Neural progenitor cell (in vitro differentiated cells): ENCODE data around the gene IL1RAPL1. TPM values are rescaled to one million over a fixed set of nuclear protein-coding genes. Genes with fewer than 3 reads are reported as not detected.

ENCODE experiments used
- DNase-seq: peaks from one replicate; pipeline ENCODE4 v3.0.0-alpha.2; 2016; ENCODE audit warnings: low spot score
- H2AFZ ChIP-seq: fragments of 200-600 bp; sonication (generic); replicated peaks from 2 replicates; pipeline ENCODE4 v1.6.1; 2016; ENCODE audit warnings: antibody characterized with exemption
- H3F3A ChIP-seq: fragments of 200-600 bp; sonication (generic); 2 replicates; pipeline ENCODE4 v1.6.1; 2016; ENCODE audit warnings: antibody characterized with exemption, low read depth
- H3K27ac ChIP-seq: fragments of 200-600 bp; sonication (generic); 2 replicates; pipeline ENCODE4 v1.5.1; 2016; ENCODE audit warnings: mild to moderate bottlenecking
- H3K27me3 ChIP-seq: fragments of 200-600 bp; sonication (generic); 2 replicates; pipeline ENCODE4 v1.6.1; 2016; ENCODE audit warnings: mild to moderate bottlenecking, moderate library complexity
- H3K36me3 ChIP-seq: fragments of 200-600 bp; sonication (generic); 2 replicates; pipeline ENCODE4 v1.5.1; 2016
- H3K4me1 ChIP-seq: fragments of 200-600 bp; sonication (generic); 2 replicates; pipeline ENCODE4 v1.6.1; 2016; ENCODE audit warnings: mixed run types
- H3K4me2 ChIP-seq: fragments of 200-600 bp; sonication (generic); 2 replicates; pipeline ENCODE4 v1.6.1; 2016
- H3K4me3 ChIP-seq: fragments of 200-600 bp; sonication (generic); 2 replicates; pipeline ENCODE4 v1.5.1; 2016
- H3K79me2 ChIP-seq: fragments of 200-600 bp; sonication (generic); 2 replicates; pipeline ENCODE4 v1.6.1; 2016; ENCODE audit warnings: low read depth
- H3K9ac ChIP-seq: fragments of 200-600 bp; sonication (generic); 2 replicates; pipeline ENCODE4 v1.6.1; 2016
- H3K9me3 ChIP-seq: fragments of 200-600 bp; sonication (generic); 2 replicates; pipeline ENCODE4 v1.5.1; 2016; ENCODE audit warnings: low read depth
- H4K20me1 ChIP-seq: fragments of 200-600 bp; sonication (generic); 2 replicates; pipeline ENCODE4 v1.6.1; 2016; ENCODE audit warnings: low read depth
- H3K27ac Mint-ChIP-seq: 3 replicates; pipeline ENCODE4 v1.8.0; 2021; ENCODE audit warnings: mixed read lengths
- H3K27me3 Mint-ChIP-seq: 2 replicates; pipeline ENCODE4 v1.8.0; 2022; ENCODE audit warnings: low read depth, mild to moderate bottlenecking, inconsistent platforms, moderate library complexity, mixed read lengths; ENCODE audit not compliant: insufficient read depth
- H3K36me3 Mint-ChIP-seq: 3 replicates; pipeline ENCODE4 v1.8.0; 2021; ENCODE audit warnings: mixed read lengths
- H3K4me1 Mint-ChIP-seq: 3 replicates; pipeline ENCODE4 v1.8.0; 2021; ENCODE audit warnings: mixed read lengths
- H3K4me3 Mint-ChIP-seq: 3 replicates; pipeline ENCODE4 v1.8.0; 2021; ENCODE audit warnings: mild to moderate bottlenecking, moderate library complexity, mixed read lengths
- H3K9me3 Mint-ChIP-seq: 3 replicates; pipeline ENCODE4 v1.8.0; 2020; ENCODE audit warnings: mixed read lengths
- CTCF ChIP-seq: fragments of 200-600 bp; sonication (generic); IDR thresholded peaks from 2 replicates; pipeline ENCODE4 v1.5.1; 2017; ENCODE audit warnings: antibody characterized with exemption, mild to moderate bottlenecking
- EZH2 ChIP-seq: fragments of 200-600 bp; sonication (generic); IDR thresholded peaks from 2 replicates; pipeline ENCODE4 v1.6.1; 2017; ENCODE audit warnings: antibody characterized with exemption, mild to moderate bottlenecking, moderate library complexity
- EZH2phosphoT487 ChIP-seq: fragments of 200-600 bp; sonication (generic); IDR thresholded peaks from 2 replicates; pipeline ENCODE4 v1.6.1; 2017; ENCODE audit warnings: antibody characterized with exemption
- total RNA-seq: library from RNA; depleted of rRNA; stranded (reverse); fragments of >200 nt; gene quantifications from 2 replicates; pipeline ENCODE4 v1.2.3, GENCODE V29; 2015; ENCODE audit warnings: low replicate concordance

The IL1RAPL1 gene
- total RNA-seq, 1 donor from 2014 or later = 13.4 TPM

- peaks cover 8% of the 10 kb centered on the region for H3K9me3 ChIP-seq
- no peak overlapping the region for H3K27ac Mint-ChIP-seq
Observed at GRCh38 chrX:29535212-29536162, 948.2 kb downstream of the IL1RAPL1 start.

GRCh38 chrX:29541038-29541437 is 953.8 kb downstream of the IL1RAPL1 start:
- no peak overlapping the region for H3K4me3 Mint-ChIP-seq
- no peak for DNase-seq
- no peaks in the 10 kb centered on the region for H3K27me3 Mint-ChIP-seq
- H3K27me3 ChIP-seq = no peaks in the 10 kb centered on the region
- H3K36me3 ChIP-seq = no peaks in the 10 kb centered on the region
- H3K27ac ChIP-seq = no peak overlapping the region
- no peaks in the 10 kb centered on the region for H3F3A ChIP-seq
- H3K4me1 Mint-ChIP-seq = no peaks in the 10 kb centered on the region
- H2AFZ ChIP-seq = no peak overlapping the region
- no peak for TF ChIP-seq CTCF
- TF ChIP-seq EZH2phosphoT487 = no peak
- TF ChIP-seq EZH2 = no peak
- no peak overlapping the region for H3K4me2 ChIP-seq
- H3K36me3 Mint-ChIP-seq = no peaks in the 10 kb centered on the region
- no peaks in the 10 kb centered on the region for H3K4me1 ChIP-seq
- H3K27ac Mint-ChIP-seq = no peak overlapping the region
- no peaks in the 10 kb centered on the region for H3K9me3 ChIP-seq
- no peak overlapping the region for H3K4me3 ChIP-seq
- no peaks in the 10 kb centered on the region for H4K20me1 ChIP-seq
- H3K9me3 Mint-ChIP-seq = no peaks in the 10 kb centered on the region
- H3K79me2 ChIP-seq = no peaks in the 10 kb centered on the region
- H3K9ac ChIP-seq = no peak overlapping the region

More at GRCh38 chrX:29535212-29536162, 948.2 kb downstream of the IL1RAPL1 start:
- no peak overlapping the region for H2AFZ ChIP-seq
- H3K36me3 ChIP-seq = no peaks in the 10 kb centered on the region
- no peaks in the 10 kb centered on the region for H3F3A ChIP-seq
- no peak overlapping the region for H3K4me3 ChIP-seq
- no peak overlapping the region for H3K4me2 ChIP-seq
- H3K27me3 ChIP-seq = no peaks in the 10 kb centered on the region
- Mint-ChIP-seq H3K36me3 (no peaks in the 10 kb centered on the region), H3K4me3 (no peak overlapping the region), H3K9me3 (no peaks in the 10 kb centered on the region), H3K4me1 (no peaks in the 10 kb centered on the region), H3K27me3 (no peaks in the 10 kb centered on the region)
- TF ChIP-seq EZH2 (no peak), CTCF (no peak), EZH2phosphoT487 (no peak)
- DNase-seq = no peak
- no peaks in the 10 kb centered on the region for H4K20me1 ChIP-seq
- H3K27ac ChIP-seq = no peak overlapping the region
- H3K9ac ChIP-seq = no peak overlapping the region
- H3K79me2 ChIP-seq = no peaks in the 10 kb centered on the region
- no peaks in the 10 kb centered on the region for H3K4me1 ChIP-seq

- Mint-ChIP-seq H3K9me3 (no peaks in the 10 kb centered on the region), H3K4me3 (no peak overlapping the region), H3K4me1 (no peaks in the 10 kb centered on the region), H3K27ac (no peak overlapping the region), H3K27me3 (no peaks in the 10 kb centered on the region), H3K36me3 (no peaks in the 10 kb centered on the region)
- Histone ChIP-seq H3K4me3 (no peak overlapping the region), H4K20me1 (no peaks in the 10 kb centered on the region), H3K9me3 (no peaks in the 10 kb centered on the region), H2AFZ (no peak overlapping the region), H3K79me2 (no peaks in the 10 kb centered on the region), H3F3A (no peaks in the 10 kb centered on the region), H3K4me2 (no peak overlapping the region), H3K27ac (no peak overlapping the region), H3K4me1 (no peaks in the 10 kb centered on the region), H3K9ac (no peak overlapping the region), H3K27me3 (no peaks in the 10 kb centered on the region), H3K36me3 (no peaks in the 10 kb centered on the region)
- TF ChIP-seq CTCF (no peak), EZH2phosphoT487 (no peak), EZH2 (no peak)
- DNase-seq = no peak
Observed at GRCh38 chrX:29542152-29542551, 954.9 kb downstream of the IL1RAPL1 start.
